Thymus (tissue), 11 donors: Measurements from ENCODE around the gene TMOD3. TPM values are rescaled to one million over a fixed set of nuclear protein-coding genes. Genes with fewer than 3 reads are reported as not detected.

Experiments
- DNase-seq, 9 donors: peaks; one replicate each; pipeline ENCODE4 v3.0.0-alpha.2; 2013; ENCODE audit warnings: low spot score in 9 of 9, low read depth in 6 of 9, missing footprints in 1 of 9
- H3K27ac ChIP-seq, 2 donors: one replicate each; pipeline ENCODE4 v1.5.1; 2013; ENCODE audit warnings: control low read depth in 1 of 2, low read depth in 1 of 2, low read length in 1 of 2, mild to moderate bottlenecking in 1 of 2, moderate library complexity in 1 of 2
- H3K27me3 ChIP-seq, 2 donors: one replicate each; pipeline ENCODE4 v1.5.1; 2013; ENCODE audit warnings: low read length in 1 of 2; ENCODE audit not compliant: control insufficient read depth in 2 of 2, insufficient read depth in 1 of 2
- H3K36me3 ChIP-seq, 2 donors: one replicate each; pipeline ENCODE4 v1.5.1; 2013; ENCODE audit warnings: low read length in 1 of 2, mild to moderate bottlenecking in 1 of 2, moderate library complexity in 1 of 2; ENCODE audit not compliant: control insufficient read depth in 2 of 2, insufficient read depth in 2 of 2
- H3K4me1 ChIP-seq, 2 donors: one replicate each; pipeline ENCODE4 v1.5.1; 2013; ENCODE audit warnings: low read length in 2 of 2; ENCODE audit not compliant: control insufficient read depth in 2 of 2, insufficient read depth in 2 of 2
- H3K4me3 ChIP-seq, 2 donors: one replicate each; pipeline ENCODE4 v1.5.1; 2013; ENCODE audit warnings: low read length in 2 of 2, control low read depth in 1 of 2, mild to moderate bottlenecking in 1 of 2
- H3K9me3 ChIP-seq, 2 donors: one replicate each; pipeline ENCODE4 v1.5.1; 2013; ENCODE audit warnings: low read length in 1 of 2, mild to moderate bottlenecking in 1 of 2; ENCODE audit not compliant: control insufficient read depth in 2 of 2, insufficient read depth in 1 of 2
- WGBS: extraction: QIAGEN DNeasy Blood & Tissue Kit; methylation state at CpG from one replicate; pipeline ENCODE4 v1.1.7; 2013; 5-methylcytosine and 5-hydroxymethylcytosine counted together
- polyA plus RNA-seq: library from polyadenylated mRNA; stranded (reverse); fragments of 200-250 nt; gene quantifications from one replicate; pipeline ENCODE4 v1.2.3, GENCODE V29; 2013
- total RNA-seq: library from RNA; stranded (reverse); fragments of 120-200 nt; gene quantifications from one replicate; pipeline ENCODE4 v1.2.4, GENCODE V29; 2013
- donor health status: healthy.

TMOD3 gene
- total and polyA plus RNA-seq, 2 donors = 15.8 to 26.3 TPM

DNA sequence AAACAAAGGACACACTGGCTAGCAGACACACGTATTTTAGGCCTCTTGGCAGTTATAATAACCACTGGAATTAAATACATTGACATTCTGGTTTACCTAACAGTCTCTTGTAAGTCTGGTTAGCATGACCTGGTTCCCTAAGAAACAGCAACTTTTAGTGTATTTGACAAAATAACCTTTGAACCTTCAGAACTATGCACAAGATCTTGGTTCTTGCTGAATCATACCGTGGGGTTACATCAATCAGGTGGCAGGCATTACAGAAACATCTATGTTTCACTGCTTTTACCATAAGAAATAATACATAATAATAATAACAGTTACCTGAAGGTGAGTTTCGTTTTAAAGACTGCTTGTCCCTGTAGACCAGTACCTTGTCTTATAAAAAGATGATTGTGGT is 123.4 kb downstream of the TMOD3 start:
- H3K27me3 ChIP-seq = no peaks in the 10 kb centered on the region
- no peaks in the 10 kb centered on the region for H3K9me3 ChIP-seq
- H3K4me3 ChIP-seq = no peak overlapping the region
- H3K4me1 ChIP-seq = no peaks in the 10 kb centered on the region
- WGBS = 97% methylated on average over 3 of the region's 3 CpGs
- peaks cover 65 to 85% of the 10 kb centered on the region in 2 donors for H3K36me3 ChIP-seq
- no peak for DNase-seq
- no peak overlapping the region for H3K27ac ChIP-seq

GRCh38 chr15:51955504-51955903 is 126.1 kb downstream of the TMOD3 start:
- WGBS = 97% methylated on average over 3 of the region's 3 CpGs
- H3K9me3 ChIP-seq = no peaks in the 10 kb centered on the region
- no peak for DNase-seq
- H3K4me3 ChIP-seq = no peak overlapping the region
- peaks cover 54 to 85% of the 10 kb centered on the region in 2 donors for H3K36me3 ChIP-seq
- H3K4me1 ChIP-seq = no peaks in the 10 kb centered on the region
- H3K27ac ChIP-seq = no peak overlapping the region
- H3K27me3 ChIP-seq = no peaks in the 10 kb centered on the region

Other genes starting within 250 kb of the TMOD3 start
- 18.9 TPM for gene DMXL2, start 206.9 kb upstream of the TMOD3 start, total RNA-seq
- gene DMXL2, start 206.9 kb upstream of the TMOD3 start, polyA plus RNA-seq = 34.8 TPM
- gene SCG3, start 148.2 kb upstream of the TMOD3 start, total RNA-seq = 0.19 TPM
- gene SCG3, start 148.2 kb upstream of the TMOD3 start, polyA plus RNA-seq = 0.59 TPM
- gene LYSMD2, start 92.0 kb upstream of the TMOD3 start, total RNA-seq = 19.6 TPM
- 30.1 TPM for gene LYSMD2, start 92.0 kb upstream of the TMOD3 start, polyA plus RNA-seq
- gene TMOD2, start 78.1 kb upstream of the TMOD3 start, total RNA-seq = 5.7 TPM
- 4.8 TPM for gene TMOD2, start 78.1 kb upstream of the TMOD3 start, polyA plus RNA-seq
- 26.8 TPM for gene LEO1, start 142.1 kb downstream of the TMOD3 start, total RNA-seq
- 12.5 TPM for gene LEO1, start 142.1 kb downstream of the TMOD3 start, polyA plus RNA-seq
- gene MAPK6, start 189.6 kb downstream of the TMOD3 start, total RNA-seq = 20.1 TPM
- gene MAPK6, start 189.6 kb downstream of the TMOD3 start, polyA plus RNA-seq = 16.4 TPM